Measurements from ENCODE around the gene CPNE5.

CPNE5 gene

GRCh38 chr6:36700831-36701230 lies 138.4 kb downstream of the CPNE5 start:
- Histone ChIP-seq H3K14ac (ENCODE audit: low read length) (no peak overlapping the region), H3K9me3 (ENCODE audit: insufficient read depth, low read depth, low read length) (peaks cover 6% of the 10 kb centered on the region), H4K8ac (ENCODE audit: low read depth, low read length) (no peak overlapping the region), H2BK120ac (ENCODE audit: insufficient read depth, low read length, poor library complexity) (no peak overlapping the region), H3K23ac (ENCODE audit: low read length) (no peak overlapping the region), H3K79me1 (ENCODE audit: low read length) (no peaks in the 10 kb centered on the region), H3K27me3 (ENCODE audit: insufficient read depth, low read length) (no peaks in the 10 kb centered on the region), H3K4ac (ENCODE audit: low read depth, low read length) (no peak overlapping the region), H2AK5ac (ENCODE audit: low read length) (no peak overlapping the region), H3K9ac (ENCODE audit: low read length) (no peak overlapping the region), H3K18ac (ENCODE audit: low read length) (no peak overlapping the region), H3K4me2 (ENCODE audit: low read length) (no peak overlapping the region), H3K4me3 (ENCODE audit: low read depth, low read length) (no peak overlapping the region), H2BK12ac (ENCODE audit: low read length) (no peak overlapping the region), H3K36me3 (ENCODE audit: control insufficient read depth in 1 of 2, insufficient read depth in 2 of 2, low read length in 2 of 2) (no peaks in the 10 kb centered on the region), H4K91ac (ENCODE audit: low read depth, low read length) (no peak overlapping the region), H2AFZ (ENCODE audit: insufficient read depth, low read length, poor library complexity) (no peak overlapping the region), H2BK5ac (ENCODE audit: low read depth, low read length, poor library complexity) (no peak overlapping the region), H3K27ac (ENCODE audit: low read depth, low read length) (no peak overlapping the region), H3K4me1 (ENCODE audit: control insufficient read depth in 1 of 2, insufficient read depth in 2 of 2, low read length in 2 of 2) (no peaks in the 10 kb centered on the region), H3K79me2 (ENCODE audit: control insufficient read depth, insufficient read depth, low read length, poor library complexity) (no peaks in the 10 kb centered on the region), H4K12ac (ENCODE audit: low read depth, low read length) (no peak overlapping the region)
- DNase-seq, result no peak
- no CpG with 5 or more reads among the region's 3 CpGs for WGBS (ENCODE audit: extremely low coverage, insufficient coverage, insufficient read length)

GRCh38 chr6:36700071-36700812 lies 139.0 kb downstream of the CPNE5 start:
- Histone ChIP-seq H3K18ac (ENCODE audit: low read length) (no peak overlapping the region), H3K9me3 (ENCODE audit: insufficient read depth, low read depth, low read length) (peaks cover 6% of the 10 kb centered on the region), H4K91ac (ENCODE audit: low read depth, low read length) (no peak overlapping the region), H2BK120ac (ENCODE audit: insufficient read depth, low read length, poor library complexity) (no peak overlapping the region), H3K14ac (ENCODE audit: low read length) (no peak overlapping the region), H3K79me2 (ENCODE audit: control insufficient read depth, insufficient read depth, low read length, poor library complexity) (no peaks in the 10 kb centered on the region), H4K8ac (ENCODE audit: low read depth, low read length) (no peak overlapping the region), H2AK5ac (ENCODE audit: low read length) (no peak overlapping the region), H3K79me1 (ENCODE audit: low read length) (no peaks in the 10 kb centered on the region), H3K4ac (ENCODE audit: low read depth, low read length) (no peak overlapping the region), H3K4me2 (ENCODE audit: low read length) (no peak overlapping the region), H3K4me1 (ENCODE audit: control insufficient read depth in 1 of 2, insufficient read depth in 2 of 2, low read length in 2 of 2) (no peaks in the 10 kb centered on the region), H2AFZ (ENCODE audit: insufficient read depth, low read length, poor library complexity) (no peak overlapping the region), H2BK5ac (ENCODE audit: low read depth, low read length, poor library complexity) (no peak overlapping the region), H3K9ac (ENCODE audit: low read length) (no peak overlapping the region), H3K4me3 (ENCODE audit: low read depth, low read length) (no peak overlapping the region), H3K27ac (ENCODE audit: low read depth, low read length) (no peak overlapping the region), H3K23ac (ENCODE audit: low read length) (no peak overlapping the region), H3K27me3 (ENCODE audit: insufficient read depth, low read length) (no peaks in the 10 kb centered on the region), H4K12ac (ENCODE audit: low read depth, low read length) (no peak overlapping the region), H3K36me3 (ENCODE audit: control insufficient read depth in 1 of 2, insufficient read depth in 2 of 2, low read length in 2 of 2) (no peaks in the 10 kb centered on the region), H2BK12ac (ENCODE audit: low read length) (no peak overlapping the region)
- DNase-seq, result no peak
- WGBS (ENCODE audit: extremely low coverage, insufficient coverage, insufficient read length), result no CpG with 5 or more reads among the region's 7 CpGs

- H2BK12ac ChIP-seq (ENCODE audit: low read length), result no peak overlapping the region
- no peaks in the 10 kb centered on the region for H3K36me3 ChIP-seq (ENCODE audit: control insufficient read depth in 1 of 2, insufficient read depth in 2 of 2, low read length in 2 of 2)
- H4K12ac ChIP-seq (ENCODE audit: low read depth, low read length), result no peak overlapping the region
- H3K18ac ChIP-seq (ENCODE audit: low read length), result no peak overlapping the region
- H3K79me2 ChIP-seq (ENCODE audit: control insufficient read depth, insufficient read depth, low read length, poor library complexity), result no peaks in the 10 kb centered on the region
- no peak overlapping the region for H3K27ac ChIP-seq (ENCODE audit: low read depth, low read length)
- no peak overlapping the region for H2AFZ ChIP-seq (ENCODE audit: insufficient read depth, low read length, poor library complexity)
- no peak for DNase-seq
- no peak overlapping the region for H3K9ac ChIP-seq (ENCODE audit: low read length)
- H2BK120ac ChIP-seq (ENCODE audit: insufficient read depth, low read length, poor library complexity), result no peak overlapping the region
- H3K4ac ChIP-seq (ENCODE audit: low read depth, low read length), result no peak overlapping the region
- no peak overlapping the region for H3K4me2 ChIP-seq (ENCODE audit: low read length)
- no peak overlapping the region for H4K8ac ChIP-seq (ENCODE audit: low read depth, low read length)
- H2BK5ac ChIP-seq (ENCODE audit: low read depth, low read length, poor library complexity), result no peak overlapping the region
- H4K91ac ChIP-seq (ENCODE audit: low read depth, low read length), result no peak overlapping the region
- no CpG with 5 or more reads among the region's 7 CpGs for WGBS (ENCODE audit: extremely low coverage, insufficient coverage, insufficient read length)
- H3K23ac ChIP-seq (ENCODE audit: low read length), result no peak overlapping the region
- peaks cover 6% of the 10 kb centered on the region for H3K9me3 ChIP-seq (ENCODE audit: insufficient read depth, low read depth, low read length)
- no peaks in the 10 kb centered on the region for H3K79me1 ChIP-seq (ENCODE audit: low read length)
- no peaks in the 10 kb centered on the region for H3K4me1 ChIP-seq (ENCODE audit: control insufficient read depth in 1 of 2, insufficient read depth in 2 of 2, low read length in 2 of 2)
- no peak overlapping the region for H2AK5ac ChIP-seq (ENCODE audit: low read length)
- no peaks in the 10 kb centered on the region for H3K27me3 ChIP-seq (ENCODE audit: insufficient read depth, low read length)
- H3K14ac ChIP-seq (ENCODE audit: low read length), result no peak overlapping the region
- no peak overlapping the region for H3K4me3 ChIP-seq (ENCODE audit: low read depth, low read length)
Observed at GRCh38 chr6:36699348-36699747, 139.9 kb downstream of the CPNE5 start.

GRCh38 chr6:36698871-36699271 lies 140.4 kb downstream of the CPNE5 start:
- WGBS (ENCODE audit: extremely low coverage, insufficient coverage, insufficient read length), result no CpG with 5 or more reads among the region's 8 CpGs

More at GRCh38 chr6:36698871-36699271, 140.4 kb downstream of the CPNE5 start:
- no peaks in the 10 kb centered on the region for H3K27me3 ChIP-seq (ENCODE audit: insufficient read depth, low read length)
- no peak overlapping the region for H4K12ac ChIP-seq (ENCODE audit: low read depth, low read length)
- H3K9me3 ChIP-seq (ENCODE audit: insufficient read depth, low read depth, low read length), result peaks cover 6% of the 10 kb centered on the region
- no peak overlapping the region for H3K27ac ChIP-seq (ENCODE audit: low read depth, low read length)
- no peaks in the 10 kb centered on the region for H3K79me1 ChIP-seq (ENCODE audit: low read length)
- no peak overlapping the region for H3K18ac ChIP-seq (ENCODE audit: low read length)
- no peak for DNase-seq
- H2BK12ac ChIP-seq (ENCODE audit: low read length), result no peak overlapping the region
- H4K8ac ChIP-seq (ENCODE audit: low read depth, low read length), result no peak overlapping the region
- no peak overlapping the region for H3K4ac ChIP-seq (ENCODE audit: low read depth, low read length)
- H3K79me2 ChIP-seq (ENCODE audit: control insufficient read depth, insufficient read depth, low read length, poor library complexity), result no peaks in the 10 kb centered on the region
- no peak overlapping the region for H2AFZ ChIP-seq (ENCODE audit: insufficient read depth, low read length, poor library complexity)
- H3K14ac ChIP-seq (ENCODE audit: low read length), result no peak overlapping the region
- peak overlapping the region; percentile 14 for H3K4me3 ChIP-seq (ENCODE audit: low read depth, low read length)
- H2BK120ac ChIP-seq (ENCODE audit: insufficient read depth, low read length, poor library complexity), result no peak overlapping the region
- H3K23ac ChIP-seq (ENCODE audit: low read length), result no peak overlapping the region
- no peaks in the 10 kb centered on the region for H3K4me1 ChIP-seq (ENCODE audit: control insufficient read depth in 1 of 2, insufficient read depth in 2 of 2, low read length in 2 of 2)
- no peak overlapping the region for H3K4me2 ChIP-seq (ENCODE audit: low read length)
- no peak overlapping the region for H2AK5ac ChIP-seq (ENCODE audit: low read length)
- H3K36me3 ChIP-seq (ENCODE audit: control insufficient read depth in 1 of 2, insufficient read depth in 2 of 2, low read length in 2 of 2), result no peaks in the 10 kb centered on the region
- no peak overlapping the region for H3K9ac ChIP-seq (ENCODE audit: low read length)
- H4K91ac ChIP-seq (ENCODE audit: low read depth, low read length), result no peak overlapping the region
- H2BK5ac ChIP-seq (ENCODE audit: low read depth, low read length, poor library complexity), result no peak overlapping the region
